Measurements from ENCODE around the gene CSTF1.

CSTF1 gene

DNA sequence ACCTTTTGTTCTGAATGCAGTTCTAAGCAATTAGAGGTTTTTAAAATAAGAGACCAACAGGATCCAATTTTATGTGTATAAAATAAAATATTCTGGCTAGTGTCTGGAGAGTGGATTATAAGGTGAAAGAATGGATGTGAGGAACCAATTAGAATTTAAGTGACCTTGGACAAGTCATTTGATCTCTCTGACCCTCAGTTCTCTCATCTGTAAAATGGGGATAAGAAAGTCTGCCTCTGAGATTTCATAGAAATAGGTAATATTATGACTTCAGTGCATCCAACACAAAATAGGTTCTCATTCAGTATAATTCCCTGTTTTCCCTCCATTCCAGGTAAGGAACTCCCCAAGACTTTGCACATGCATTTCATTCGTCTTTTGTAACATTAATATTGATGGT, 38.5 kb downstream of the CSTF1 start:
- no peak for DNase-seq

DNA sequence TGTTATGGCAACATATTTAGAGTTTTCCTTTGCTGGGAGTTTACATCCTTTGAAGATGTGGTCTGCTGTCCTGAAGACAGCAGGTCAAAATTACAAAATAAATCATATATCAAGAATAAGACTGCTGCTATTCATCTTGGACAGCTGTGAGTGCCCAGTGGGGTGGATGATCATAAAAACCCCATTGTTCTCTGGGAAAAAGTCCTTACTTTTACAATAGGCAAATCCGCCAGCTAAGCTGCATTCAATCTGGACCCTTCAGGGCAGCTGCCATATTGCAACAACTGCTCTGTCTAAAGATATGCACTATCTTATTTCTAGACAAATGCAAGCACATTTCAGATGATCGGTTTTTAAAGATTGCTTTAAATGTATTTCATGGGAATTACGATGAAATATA, 39.0 kb downstream of the CSTF1 start:
- no peak for DNase-seq

DNA sequence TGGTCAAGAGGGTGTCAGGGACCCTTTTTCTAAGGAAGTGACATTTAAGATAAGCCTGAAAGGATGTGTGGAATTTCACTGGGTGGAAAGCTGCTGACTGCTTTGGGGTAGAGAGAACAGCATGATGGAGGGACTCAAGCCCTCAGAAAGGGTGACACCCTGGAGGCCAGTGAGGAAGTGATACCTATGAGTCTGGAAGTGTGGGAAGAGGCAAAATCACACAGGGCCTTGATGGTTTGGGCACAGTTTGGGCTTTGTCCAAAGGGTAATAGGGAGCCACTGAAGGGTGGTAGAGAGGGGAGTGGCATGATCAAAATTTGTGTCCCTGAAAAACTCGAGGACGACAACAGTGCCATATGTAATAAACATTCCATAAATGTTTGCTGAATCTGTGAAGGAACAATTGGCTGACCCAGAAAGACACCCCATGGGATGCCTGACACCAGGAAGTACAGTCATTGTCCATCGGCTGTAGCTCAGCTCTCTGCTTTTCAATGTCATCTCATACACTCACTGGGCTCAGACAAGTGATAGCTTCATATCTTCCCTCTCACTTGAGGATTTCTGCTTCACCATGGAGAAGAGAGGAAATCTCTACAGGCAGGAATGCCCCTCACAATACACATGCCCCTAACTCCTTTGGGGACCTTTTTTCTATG, 40.9 kb downstream of the CSTF1 start:
- no peak for DNase-seq

DNA sequence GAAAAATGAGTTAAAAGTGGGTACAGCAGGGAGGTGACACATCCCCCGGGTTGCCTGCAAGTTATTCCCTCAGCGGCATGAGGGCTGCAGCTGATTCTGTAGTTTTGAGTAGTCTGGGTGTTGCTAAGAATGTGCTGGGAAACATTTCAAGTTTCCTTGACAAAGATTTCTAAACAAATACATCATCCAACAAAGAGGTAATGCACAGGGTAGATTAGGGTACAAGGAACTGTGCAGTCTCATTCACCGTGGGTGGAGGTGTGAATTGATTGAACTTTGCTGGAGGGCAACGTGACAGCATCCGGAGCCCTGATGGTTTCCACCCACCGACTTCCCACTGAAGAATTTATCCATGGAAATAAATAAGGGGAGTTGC, 41.4 kb downstream of the CSTF1 start:
- no peak for DNase-seq

DNA sequence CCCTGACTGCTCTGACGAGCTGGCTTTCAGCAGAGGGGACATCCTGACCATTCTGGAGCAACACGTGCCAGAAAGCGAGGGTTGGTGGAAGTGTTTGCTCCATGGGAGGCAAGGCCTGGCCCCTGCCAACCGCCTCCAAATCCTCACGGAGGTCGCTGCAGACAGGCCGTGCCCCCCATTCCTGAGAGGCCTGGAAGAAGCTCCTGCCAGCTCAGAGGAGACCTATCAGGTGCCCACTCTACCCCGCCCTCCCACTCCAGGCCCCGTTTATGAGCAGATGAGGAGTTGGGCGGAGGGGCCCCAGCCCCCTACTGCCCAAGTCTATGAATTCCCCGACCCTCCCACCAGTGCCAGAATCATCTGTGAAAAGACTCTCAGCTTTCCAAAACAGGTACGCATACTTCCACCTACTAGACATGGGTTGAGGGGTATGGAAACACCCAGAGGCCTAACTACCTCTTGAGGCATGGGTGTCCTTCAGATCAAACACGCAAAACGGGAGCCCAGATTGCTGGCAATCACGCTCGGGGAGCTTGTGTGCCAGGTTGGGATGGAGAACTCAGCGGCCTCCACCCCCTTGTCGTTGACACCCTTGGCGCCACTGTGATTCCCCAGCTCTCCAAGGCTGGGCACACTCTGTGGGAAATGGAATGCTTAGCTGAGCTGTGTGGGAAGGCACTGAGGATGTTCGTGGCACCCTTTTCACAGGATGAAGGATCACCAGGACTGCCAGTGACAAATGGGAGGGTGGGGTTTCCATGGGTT, 44.9 kb downstream of the CSTF1 start:
- no peak for DNase-seq

DNA sequence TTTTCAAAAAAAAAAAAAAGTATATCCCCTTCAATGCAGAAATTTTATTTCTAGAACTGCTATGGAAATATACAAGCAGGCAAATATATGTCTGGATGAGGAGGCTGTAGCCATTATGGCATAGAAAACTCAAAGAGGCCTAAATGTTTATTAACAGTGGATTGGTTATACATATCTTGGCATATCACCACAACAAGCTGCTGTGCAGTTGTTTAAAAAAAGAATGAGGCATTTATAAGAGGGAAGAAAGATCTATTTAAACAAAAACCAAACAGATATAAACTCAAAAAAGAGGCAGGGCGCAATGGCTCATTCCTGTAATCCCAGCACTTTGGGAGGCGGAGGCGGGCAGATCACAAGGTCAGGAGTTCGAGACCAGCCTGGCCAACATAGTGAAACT, 45.8 kb downstream of the CSTF1 start:
- no peak for DNase-seq

DNA sequence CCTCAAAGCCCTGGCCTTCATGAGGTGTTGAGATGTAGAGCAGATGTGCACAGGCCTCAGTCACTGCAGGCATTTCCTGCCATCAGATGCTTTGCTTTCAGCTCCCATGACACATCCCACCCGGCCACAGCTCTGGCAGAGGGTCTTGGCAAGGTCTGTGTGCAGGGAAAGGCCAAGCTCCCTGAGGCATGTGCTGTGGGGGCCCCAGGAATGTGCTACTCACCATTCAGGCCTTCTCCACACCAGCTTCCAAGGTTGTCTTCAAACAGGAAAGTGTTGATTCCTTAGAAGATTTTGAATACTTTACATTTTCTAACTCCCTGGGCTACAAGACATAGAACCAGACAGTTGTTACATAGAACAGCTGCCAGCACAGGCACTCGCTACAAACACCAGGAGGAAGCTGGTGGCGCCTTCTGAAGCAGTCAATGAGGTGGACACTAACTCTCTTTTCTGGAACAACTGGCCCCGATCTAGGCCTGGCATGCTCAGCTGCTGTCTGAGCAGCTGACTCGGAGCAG, 47.4 kb downstream of the CSTF1 start:
- DNase-seq, result peak in 1 of 2 experiments; percentile 4

DNA sequence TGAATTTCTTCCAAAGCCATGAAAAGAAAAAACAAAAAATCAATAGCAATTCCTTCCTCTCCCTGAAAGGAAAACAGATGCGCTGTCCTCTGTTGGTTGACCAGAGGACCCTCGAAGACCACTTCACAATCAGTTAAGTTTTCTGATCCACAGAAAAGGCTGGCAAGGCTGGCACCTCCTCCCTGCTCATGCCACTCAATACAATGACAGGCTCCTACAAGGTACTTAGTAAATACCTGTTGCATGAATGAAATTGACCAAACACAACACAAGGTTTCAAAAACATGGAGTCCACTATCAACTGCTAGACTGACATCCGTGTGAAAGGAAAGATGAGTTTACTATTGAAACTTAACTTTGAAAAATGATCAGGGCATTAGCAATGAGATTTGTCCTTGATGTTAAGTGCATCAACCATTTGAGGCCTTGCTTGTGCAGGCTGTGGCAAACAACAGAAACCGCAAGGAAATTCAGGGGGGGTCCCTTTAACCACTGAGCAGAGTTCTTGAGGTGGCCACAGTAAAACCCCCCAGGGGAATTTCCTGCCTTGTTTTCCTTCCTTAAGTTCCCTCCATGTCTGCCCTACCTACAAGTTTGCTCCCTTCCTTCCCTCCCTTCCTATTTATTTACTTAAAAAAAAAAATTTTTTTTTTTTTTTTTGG, 48.0 kb downstream of the CSTF1 start:
- peak in 1 of 2 experiments; percentile 3 for DNase-seq

DNA sequence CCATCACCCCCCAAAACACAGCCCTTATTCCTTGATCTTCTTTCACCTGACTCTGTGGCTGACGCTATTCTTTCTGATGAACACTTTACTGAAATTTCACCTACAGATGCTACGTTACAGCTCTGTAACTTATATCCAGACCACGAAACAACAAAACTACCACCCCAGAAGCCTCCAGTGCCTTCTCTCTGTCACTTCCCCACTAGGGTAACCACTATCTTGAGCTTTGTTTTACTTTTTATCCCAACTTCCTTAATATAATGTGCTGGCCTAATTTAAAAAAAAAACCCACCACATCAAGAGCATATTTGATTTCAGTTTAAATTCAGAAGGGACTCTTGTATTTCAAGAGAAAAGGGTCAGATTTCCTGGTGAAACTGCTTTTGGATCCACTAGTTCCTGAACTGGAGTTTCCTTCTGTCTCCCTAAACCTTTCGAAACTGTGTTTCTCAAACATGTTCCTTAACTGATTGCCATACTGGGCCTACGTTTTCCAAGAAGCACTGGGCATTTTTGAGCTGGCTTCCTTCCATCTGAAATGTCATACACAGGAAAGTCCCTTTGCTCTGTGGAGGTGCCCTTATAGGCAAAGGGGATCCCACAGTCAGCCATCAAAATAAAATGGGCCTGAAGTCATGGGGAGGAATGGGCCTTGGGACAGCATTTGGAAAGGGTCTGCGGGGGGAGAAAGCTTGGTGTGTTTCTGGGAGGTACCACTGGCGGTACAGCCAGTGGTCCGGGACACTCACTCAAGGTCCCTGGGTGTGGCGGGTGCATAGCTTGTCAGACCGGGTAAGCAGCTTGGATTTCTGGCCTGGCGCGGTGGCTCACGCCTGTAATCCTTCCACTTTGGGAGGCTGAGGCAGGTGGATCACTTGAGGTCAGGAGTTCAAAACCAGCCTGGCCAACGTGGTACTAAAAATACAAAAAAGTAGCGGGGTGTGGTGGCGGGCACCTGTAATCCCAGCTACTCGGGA, 50.2 kb downstream of the CSTF1 start:
- DNase-seq, result peak; percentile 54 to 60

DNA sequence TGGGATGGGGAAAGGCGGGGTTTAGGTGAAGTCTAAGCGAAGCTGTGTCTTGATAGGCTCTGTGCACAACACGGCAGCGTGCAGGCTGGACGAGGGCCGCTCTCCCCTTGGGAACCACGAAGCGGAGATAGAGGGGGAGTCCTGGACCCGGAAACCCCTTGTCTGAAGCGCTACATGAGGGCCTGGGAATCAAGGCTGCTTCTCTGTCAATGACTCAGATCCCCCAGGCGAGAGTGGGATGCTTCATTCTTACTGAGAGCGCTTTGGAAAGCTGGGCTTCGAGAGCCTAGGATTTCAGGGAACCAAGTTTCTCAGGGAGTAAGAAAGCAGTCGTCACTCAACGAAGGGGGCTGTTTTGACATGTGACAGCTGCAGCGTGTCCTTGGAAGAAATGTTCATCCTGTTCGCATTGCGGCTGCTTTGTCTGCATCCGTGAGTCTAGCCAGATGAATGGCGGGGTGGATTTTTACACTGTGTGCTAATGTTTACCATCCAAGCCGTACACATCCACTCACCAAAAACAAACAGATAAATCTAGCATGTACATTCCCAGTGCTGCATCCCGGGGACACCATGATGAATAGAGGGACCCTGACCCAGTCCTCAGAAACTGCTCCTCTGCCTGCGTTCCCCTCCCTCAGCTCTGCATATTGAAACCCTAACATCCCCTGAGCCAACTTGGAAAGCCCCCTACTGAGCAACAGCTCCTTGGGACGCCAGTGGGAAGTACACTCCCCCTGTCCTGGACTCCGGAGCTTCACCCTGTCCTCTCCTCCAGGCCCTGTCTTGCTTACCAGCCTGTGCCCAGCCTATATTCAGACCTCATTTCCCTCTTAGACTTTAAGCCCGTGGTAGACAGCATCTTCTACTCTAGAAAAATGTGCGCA, 51.5 kb downstream of the CSTF1 start:
- DNase-seq, result no peak

DNA sequence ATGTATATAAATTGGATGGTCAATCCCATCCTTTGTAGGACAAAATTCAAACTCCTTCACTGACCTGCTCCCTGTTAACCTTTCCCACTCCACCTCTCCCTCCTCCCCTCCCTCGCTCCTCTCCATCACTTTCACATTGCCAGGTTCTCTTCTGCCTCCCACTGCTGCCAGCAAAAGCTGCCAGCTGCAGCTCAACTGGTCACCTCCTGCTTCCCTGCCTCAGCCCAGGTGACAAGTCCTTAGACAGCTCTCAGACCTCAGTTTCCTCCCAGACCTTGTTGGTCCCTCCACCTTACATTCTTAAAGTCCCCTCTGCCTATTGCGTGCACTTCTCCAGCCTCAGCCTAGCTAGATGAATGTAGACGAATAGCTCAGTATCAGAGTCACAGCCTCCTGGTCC, 52.7 kb downstream of the CSTF1 start:
- DNase-seq, result no peak

DNA sequence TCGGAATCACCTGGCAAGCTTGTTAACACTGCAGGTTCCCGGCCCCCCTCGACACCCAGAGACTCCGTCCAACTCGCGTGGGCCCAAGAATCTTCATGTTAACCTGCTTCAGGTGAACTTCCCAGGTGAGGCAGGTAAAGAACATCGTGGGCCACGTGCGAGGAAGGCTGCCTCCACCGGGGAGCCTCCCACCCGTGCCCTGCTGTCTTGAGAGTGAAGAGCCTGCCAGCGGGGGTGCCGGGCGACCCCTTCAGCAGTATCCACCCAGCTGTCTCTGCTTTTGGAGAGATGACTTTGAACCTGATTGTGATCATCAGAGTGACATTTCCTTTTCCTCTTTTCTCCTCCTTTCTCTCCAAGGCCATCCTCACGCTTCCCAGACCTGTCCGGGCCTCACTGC, 53.1 kb downstream of the CSTF1 start:
- no peak for DNase-seq

DNA sequence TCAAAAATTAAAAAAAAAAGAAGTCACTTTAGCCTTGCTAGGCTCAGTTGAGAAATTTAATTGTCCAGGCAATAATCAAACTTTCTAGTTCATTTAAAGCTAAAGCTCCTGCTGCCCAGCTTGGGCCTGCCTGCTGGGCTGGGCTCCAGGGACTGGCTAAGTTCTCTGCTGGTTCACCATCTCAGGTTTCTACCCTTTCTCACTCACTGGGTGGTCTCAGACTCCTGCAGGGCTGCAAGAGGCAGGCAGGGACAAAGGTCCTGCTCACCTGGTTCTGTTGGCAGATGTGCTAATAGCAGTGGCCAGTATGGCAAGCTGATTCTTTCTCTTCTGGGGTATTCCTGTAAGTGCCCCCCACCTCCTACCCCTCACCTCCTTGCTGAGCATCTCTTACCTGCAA, 54.8 kb downstream of the CSTF1 start:
- no peak for DNase-seq

DNA sequence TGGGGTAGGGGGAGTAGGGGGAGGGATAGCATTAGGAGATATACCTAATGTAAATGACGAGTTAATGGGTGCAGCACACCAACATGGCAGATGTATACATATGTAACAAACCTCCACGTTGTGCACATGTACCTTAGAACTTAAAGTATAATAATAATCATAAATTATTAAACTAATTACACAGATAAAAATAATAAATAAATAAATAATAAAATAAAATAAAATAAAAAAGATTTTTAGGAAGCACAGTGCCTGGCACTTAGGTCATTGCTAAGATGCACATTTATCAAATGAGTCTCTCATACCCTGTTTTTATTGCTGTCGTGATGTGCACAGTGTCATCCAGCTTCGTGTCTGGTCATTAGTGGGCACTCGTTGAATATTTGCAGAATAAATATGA, 57.0 kb downstream of the CSTF1 start:
- DNase-seq, result no peak

DNA sequence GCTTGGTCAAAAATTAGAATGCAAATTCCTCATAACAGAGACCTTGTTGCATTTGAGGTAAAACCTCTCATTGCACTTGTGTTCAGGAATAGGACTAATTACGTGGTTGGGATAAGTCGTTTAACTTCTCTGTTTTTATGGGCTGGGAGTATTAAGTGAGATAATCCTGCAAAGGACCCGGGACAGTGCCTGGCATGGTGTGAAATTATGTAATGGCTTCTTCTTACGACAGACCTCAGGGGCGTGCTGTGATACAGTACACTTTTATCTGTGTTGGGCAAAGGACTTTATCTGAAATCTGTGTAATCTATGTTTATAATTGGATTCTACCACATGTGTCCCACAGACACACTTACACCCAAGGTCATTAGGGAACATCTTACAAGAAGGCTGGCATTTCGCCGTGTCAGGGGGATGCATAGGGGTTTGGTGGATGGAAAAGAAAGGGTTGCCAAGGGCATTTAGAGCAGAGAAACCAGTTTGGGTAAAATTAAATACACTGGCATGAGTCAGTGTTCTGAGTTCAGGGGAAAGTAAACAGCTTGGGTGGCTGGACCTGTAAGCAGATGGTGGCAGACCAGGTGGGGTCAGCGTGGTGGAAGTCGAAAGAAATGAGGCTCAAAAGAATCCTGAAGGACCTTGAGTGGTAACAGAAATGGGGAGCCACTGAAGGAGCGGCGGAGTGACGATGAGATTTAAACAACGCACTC, 58.8 kb downstream of the CSTF1 start:
- peak; percentile 36 to 45 for DNase-seq

DNA sequence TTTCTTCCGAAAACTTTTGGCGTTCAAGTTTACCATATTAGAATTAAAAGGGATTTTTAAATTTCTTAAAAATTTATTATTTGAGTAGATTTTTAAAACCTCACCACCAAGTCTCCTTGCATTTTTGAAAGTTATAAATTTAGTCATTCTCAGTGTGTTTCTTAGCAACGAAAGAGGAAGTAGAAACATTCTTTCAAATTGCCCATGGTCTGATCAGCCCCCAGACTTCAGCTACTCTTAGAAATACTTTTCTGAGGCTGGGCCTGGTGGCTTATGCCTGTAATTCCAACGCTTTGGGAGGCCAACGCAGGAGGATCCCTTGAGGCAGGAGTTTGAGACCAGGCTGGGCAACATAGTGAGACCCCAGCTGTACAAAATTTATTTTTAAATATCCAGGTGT, 60.9 kb downstream of the CSTF1 start:
- peak; percentile 68 to 73 for DNase-seq

DNA sequence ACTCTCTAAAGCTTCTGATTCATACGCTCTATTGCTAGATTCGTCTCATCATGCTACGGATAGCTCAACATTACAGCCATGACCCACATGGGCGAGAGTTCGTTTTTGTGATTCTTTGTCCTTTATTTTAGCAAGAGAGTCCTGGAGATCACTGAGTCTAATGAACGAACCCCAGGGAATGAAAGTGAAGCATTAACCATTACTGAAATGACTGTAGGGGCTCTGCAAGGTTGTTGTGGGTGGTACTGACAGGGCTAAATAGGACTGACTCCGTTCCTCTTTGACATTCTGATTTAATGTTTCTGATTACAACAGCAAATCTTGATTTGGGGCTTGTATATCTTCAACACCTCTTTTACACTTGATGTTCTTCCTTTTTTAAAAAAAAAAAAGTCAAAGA, 62.3 kb downstream of the CSTF1 start:
- DNase-seq, result no peak

Data from AML-193 (cell line).